SIG-M5 treated with dmso at 0.1 percent for 504 hours (cell line): ENCODE data around the gene FUOM.
A peak's percentile ranks its signal among the peaks of the same experiment; 100 is the strongest.
"Not testable (repeated sequence)": the region's sequence is repeated elsewhere in the genome, so short reads cannot be mapped to it uniquely, and the experiment has no call there.

Source experiments
- DNase-seq: peaks from one replicate; lab custom pipeline; 2025; ENCODE audit not compliant: unreplicated experiment; lab: John Stamatoyannopoulos, UW

FUOM gene

GRCh38 chr10:133388973-133389818, 31.4 kb upstream of the FUOM start:
- peak; percentile 70 for DNase-seq

GRCh38 chr10:133388236-133388972, 30.6 kb upstream of the FUOM start:
- DNase-seq: peak; percentile 25

GRCh38 chr10:133386951-133387350, 29.1 kb upstream of the FUOM start:
- DNase-seq: not testable (repeated sequence)

GRCh38 chr10:133385214-133385613, 27.4 kb upstream of the FUOM start:
- DNase-seq: no peak

GRCh38 chr10:133384071-133384470, 26.3 kb upstream of the FUOM start:
- DNase-seq: no peak

GRCh38 chr10:133383551-133383950, 25.7 kb upstream of the FUOM start:
- DNase-seq: no peak

GRCh38 chr10:133381036-133381435, 23.2 kb upstream of the FUOM start:
- no peak for DNase-seq

- no peak for DNase-seq
Observed at GRCh38 chr10:133379801-133380666, 22.2 kb upstream of the FUOM start.

GRCh38 chr10:133379152-133379800, 21.5 kb upstream of the FUOM start, which contains the start of gene PAOX:
Gene PAOX (plus strand): TSS chr10:133379262. CDS start chr10:133379317, 55 bp downstream.
- DNase-seq: no peak

- DNase-seq: peak; percentile 20
Observed at GRCh38 chr10:133378251-133379096, 20.7 kb upstream of the FUOM start.

GRCh38 chr10:133377818-133378250, 20.0 kb upstream of the FUOM start:
- DNase-seq: no peak

- no peak for DNase-seq
Observed at GRCh38 chr10:133377025-133377817, 19.4 kb upstream of the FUOM start.

GRCh38 chr10:133376183-133376582, 18.4 kb upstream of the FUOM start:
- not testable (repeated sequence) for DNase-seq

GRCh38 chr10:133375357-133376115, 17.7 kb upstream of the FUOM start:
- DNase-seq: no peak

- DNase-seq: peak; percentile 73
Observed at GRCh38 chr10:133373174-133374090, 15.6 kb upstream of the FUOM start, which contains the start of gene ECHS1. Gene ECHS1 (minus strand): TSS chr10:133373354. CDS start chr10:133373333, 21 bp downstream.

GRCh38 chr10:133372507-133372906, 14.7 kb upstream of the FUOM start:
- DNase-seq: no peak
